Ovary (tissue), 9 donors: ENCODE measurements around the gene TECTB. TPM values are rescaled to one million over a fixed set of nuclear protein-coding genes. Genes with fewer than 3 reads are reported as not detected.

Experiments
- DNase-seq, 5 donors: peaks; one replicate each; pipeline ENCODE4 v3.0.0-alpha.2; 2019 to 2020
- H3K27ac ChIP-seq, 2 donors: fragments of 200-600 bp; one replicate each; pipeline versions ENCODE4 v1.5.1 to v1.8.0; 2019 to 2022
- H3K27me3 ChIP-seq: fragments of 200-600 bp; one replicate; pipeline ENCODE4 v1.8.0; 2022
- H3K36me3 ChIP-seq: fragments of 200-600 bp; sonication (generic); one replicate; pipeline ENCODE4 v1.5.1; 2019
- H3K4me1 ChIP-seq: one replicate; pipeline ENCODE4 v1.8.1; 2013; ENCODE audit warnings: mild to moderate bottlenecking, moderate library complexity; ENCODE audit not compliant: insufficient read depth
- H3K4me3 ChIP-seq: fragments of 200-600 bp; sonication (generic); one replicate; pipeline ENCODE4 v1.5.1; 2017
- H3K9me3 ChIP-seq, 2 donors: fragments of 200-600 bp in 1 of 2; sonication (generic) in 1 of 2; one replicate each; pipeline versions ENCODE4 v1.5.1 to v1.8.1; 2013 to 2019; ENCODE audit warnings: mild to moderate bottlenecking in 1 of 2, moderate library complexity in 1 of 2
- EP300 ChIP-seq: sonication (generic); formaldehyde crosslinking; IDR thresholded peaks from one replicate; pipeline ENCODE4 v1.6.1; 2017; ENCODE audit warnings: antibody characterized with exemption
- POLR2A ChIP-seq: fragments of 450-650 bp; IDR thresholded peaks from one replicate; pipeline ENCODE4 v1.6.1; 2017; ENCODE audit warnings: antibody characterized with exemption, mild to moderate bottlenecking, moderate library complexity
- WGBS, 3 donors: extraction: QIAGEN DNeasy Blood & Tissue Kit in 1 of 3; methylation state at CpG; one replicate each; pipeline versions ENCODE4 v1.1.5 to v1.1.7; 2013 to 2017; 5-methylcytosine and 5-hydroxymethylcytosine counted together
- intact Hi-C, 4 donors: fragments of 100-400 bp; cut with DNase I; formaldehyde crosslinking; loops; one replicate each; pipeline versions ENCODE4 v1.11.0 to v1.15.1; 2022 to 2023
- microRNA-seq, 3 donors: library from miRNA; unstranded; fragments of <30 nt; microRNA quantifications; one replicate each; pipeline versions ENCODE4 to v1.2.0, GENCODE V29; 2019 to 2020
- polyA plus RNA-seq, 2 donors: library from polyadenylated mRNA; stranded (reverse); fragments of 200-250 nt in 1 of 2; fragments of 350-450 nt in 1 of 2; fragmentation: Illumina TruSeq in 1 of 2; extraction: RNeasy Lipid Tissue Mini Kit (QIAGEN cat#74804) in 1 of 2; gene quantifications; one replicate each; pipeline ENCODE4 v1.2.3, GENCODE V29; 2013 to 2014
- small RNA-seq: library from RNA; depleted of rRNA; stranded (forward); fragments of <200 nt; gene quantifications from one replicate; pipeline ENCODE3, GENCODE V24; 2016
- total RNA-seq, 7 donors: library from RNA; depleted of rRNA in 2 of 7; stranded (reverse); fragments of >200 nt in 2 of 7; fragmentation: NEBNext Ultra II Directional in 3 of 7; extraction: Animal tissue kit (Norgen Biotek cat#: 25700) in 3 of 7; gene quantifications; one replicate each; pipeline versions ENCODE4 v1.1.0 to v1.2.4, GENCODE V29; 2016 to 2023
- TF ChIP-seq, protein P1 (sequence below), 3 donors: fragments of 450-650 bp in 2 of 3; fragments of 200-600 bp in 1 of 3; IDR thresholded peaks; one replicate each; pipeline versions ENCODE4 v1.5.1 to v1.8.0; 2016 to 2022; ENCODE audit warnings: antibody characterized with exemption in 3 of 3, mild to moderate bottlenecking in 1 of 3
- donor health status: DM: no; HTN: no; CAD: no; lungs with moderate emphysema.
- donor health status: DM: no; HTN: no; CAD: no.
- donor health status: Bipolar disorder and iron deficiency.
- donor health status: DM: yes; HTN: yes; CAD: no.
- donor health status: DM: no; HTN: no; CAD: no.
- donor health status: DM: yes; HTN: yes; CAD: no.

The TECTB gene
- total and polyA plus RNA-seq, 9 donors: 0.07 TPM; not detected in 8

DNA sequence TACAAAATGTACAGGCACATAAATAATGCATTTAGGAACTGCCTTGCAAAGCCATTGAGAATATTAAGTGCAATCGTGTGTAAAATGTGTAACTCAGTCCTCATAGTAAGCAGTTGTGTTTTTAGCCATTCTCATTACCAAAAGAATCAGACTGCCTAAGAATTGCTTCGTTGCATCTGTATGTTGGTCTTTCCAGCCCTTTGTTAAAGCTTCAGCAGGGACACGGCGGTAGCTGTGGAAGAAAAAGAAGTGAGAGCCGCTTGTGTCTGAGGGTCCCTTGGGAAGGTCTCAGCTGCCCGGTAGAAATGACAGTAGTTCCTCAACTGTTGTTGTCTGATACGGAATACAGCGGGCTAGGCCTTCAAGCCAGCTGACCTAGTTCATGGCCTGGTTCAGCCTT is 67.9 kb downstream of the TECTB start:
- no peaks in the 10 kb centered on the region for H3K9me3 ChIP-seq
- intact Hi-C loops: no loop called here
- H3K4me3 ChIP-seq: no peak overlapping the region
- TF ChIP-seq EP300: no peak
- no peak for TF ChIP-seq POLR2A
- TF ChIP-seq, protein P1, sequence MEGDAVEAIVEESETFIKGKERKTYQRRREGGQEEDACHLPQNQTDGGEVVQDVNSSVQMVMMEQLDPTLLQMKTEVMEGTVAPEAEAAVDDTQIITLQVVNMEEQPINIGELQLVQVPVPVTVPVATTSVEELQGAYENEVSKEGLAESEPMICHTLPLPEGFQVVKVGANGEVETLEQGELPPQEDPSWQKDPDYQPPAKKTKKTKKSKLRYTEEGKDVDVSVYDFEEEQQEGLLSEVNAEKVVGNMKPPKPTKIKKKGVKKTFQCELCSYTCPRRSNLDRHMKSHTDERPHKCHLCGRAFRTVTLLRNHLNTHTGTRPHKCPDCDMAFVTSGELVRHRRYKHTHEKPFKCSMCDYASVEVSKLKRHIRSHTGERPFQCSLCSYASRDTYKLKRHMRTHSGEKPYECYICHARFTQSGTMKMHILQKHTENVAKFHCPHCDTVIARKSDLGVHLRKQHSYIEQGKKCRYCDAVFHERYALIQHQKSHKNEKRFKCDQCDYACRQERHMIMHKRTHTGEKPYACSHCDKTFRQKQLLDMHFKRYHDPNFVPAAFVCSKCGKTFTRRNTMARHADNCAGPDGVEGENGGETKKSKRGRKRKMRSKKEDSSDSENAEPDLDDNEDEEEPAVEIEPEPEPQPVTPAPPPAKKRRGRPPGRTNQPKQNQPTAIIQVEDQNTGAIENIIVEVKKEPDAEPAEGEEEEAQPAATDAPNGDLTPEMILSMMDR (IDR thresholded peaks at IDR 0.05): no peak
- DNase-seq: no peak
- no peaks in the 10 kb centered on the region for H3K36me3 ChIP-seq
- no peaks in the 10 kb centered on the region for H3K4me1 ChIP-seq
- no peak overlapping the region for H3K27ac ChIP-seq
- 81 to 93% (median 93%) methylated on average over 8 of the region's 8 CpGs for WGBS, 3 donors
- H3K27me3 ChIP-seq: no peaks in the 10 kb centered on the region

DNA sequence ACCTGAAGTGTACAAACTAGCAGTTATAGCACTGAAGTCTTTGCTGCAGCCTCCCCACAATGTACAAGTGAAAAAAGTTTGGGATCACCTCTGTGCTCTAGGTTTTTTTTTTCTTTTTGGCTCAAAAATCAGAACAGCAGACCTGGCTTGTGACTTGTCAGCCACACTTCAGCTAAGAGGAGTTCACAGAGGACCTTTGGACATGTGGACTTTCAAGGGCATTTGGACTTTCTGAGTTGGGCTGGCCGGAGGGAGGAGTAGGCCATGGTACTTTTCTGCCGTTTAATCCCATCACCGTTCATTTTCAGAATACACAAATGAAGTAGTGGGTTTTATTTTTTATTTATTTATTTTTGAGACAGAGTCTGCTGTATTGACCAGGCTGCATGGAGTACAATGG is 68.8 kb downstream of the TECTB start:
- intact Hi-C loops: no loop called here
- no peaks in the 10 kb centered on the region for H3K36me3 ChIP-seq
- H3K4me1 ChIP-seq: no peaks in the 10 kb centered on the region
- TF ChIP-seq, protein P1 (IDR thresholded peaks at IDR 0.05): no peak
- no peak for TF ChIP-seq POLR2A
- TF ChIP-seq EP300: no peak
- H3K27me3 ChIP-seq: no peaks in the 10 kb centered on the region
- H3K4me3 ChIP-seq: no peak overlapping the region
- no peak overlapping the region for H3K27ac ChIP-seq
- no peaks in the 10 kb centered on the region for H3K9me3 ChIP-seq
- WGBS, 3 donors: 62 to 90% (median 69%) methylated on average over 3 of the region's 3 CpGs
- no peak for DNase-seq

DNA sequence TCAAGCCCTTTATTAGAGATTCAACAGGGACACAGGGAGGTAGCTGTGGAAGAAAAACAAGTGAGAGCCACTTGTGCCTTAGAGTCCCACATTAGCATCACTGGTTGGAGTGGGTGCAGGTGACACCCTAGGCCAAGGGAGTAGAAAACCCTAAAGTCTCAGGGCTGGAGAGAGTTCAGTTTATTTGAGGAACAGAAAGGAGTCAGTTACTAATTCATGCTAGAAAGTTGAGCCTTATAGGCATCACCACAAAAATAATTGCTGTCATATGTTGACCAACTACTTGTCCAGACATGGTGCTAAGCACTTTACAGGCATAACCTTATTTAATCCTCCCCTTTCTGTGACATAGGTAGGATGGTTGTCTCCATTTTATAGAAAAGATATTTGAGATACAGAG is 69.8 kb downstream of the TECTB start:
- Histone ChIP-seq H3K4me3 (no peak overlapping the region), H3K36me3 (no peaks in the 10 kb centered on the region), H3K27ac (no peak overlapping the region), H3K4me1 (no peaks in the 10 kb centered on the region), H3K9me3 (no peaks in the 10 kb centered on the region), H3K27me3 (no peaks in the 10 kb centered on the region)
- intact Hi-C loops: no loop called here
- DNase-seq: no peak
- TF ChIP-seq POLR2A: no peak
- no peak for TF ChIP-seq EP300
- TF ChIP-seq, protein P1 (IDR thresholded peaks at IDR 0.05): no peak

Small RNAs within 50 kb of the gene (microRNA-seq; reads per million reads assigned to microRNA genes)
- gene MIR6715A (0 reads per million in 3 donors), gene MIR6715B (0 reads per million in 3 donors)

Small RNAs within 50 kb of the gene (small RNA-seq; reads per million reads assigned to genes)
- gene MIR6715A: not detected

Other genes with a start within 250 kb of the TECTB start
- 10 to 100 TPM in 3 of 7 donors, 1 to 10 TPM in 4; 4.5 to 15.8 (median 8.7) TPM for gene GPAM, start 99.6 kb upstream of the TECTB start, total RNA-seq
- gene GPAM, start 99.6 kb upstream of the TECTB start, polyA plus RNA-seq: 10 to 100 TPM in 1 of 2 donors, 1 to 10 TPM in 1; 3.3 to 22.1 TPM
- 10 to 100 TPM in 6 of 7 donors, 1 to 10 TPM in 1; 7.9 to 34.2 (median 20.6) TPM for gene ACSL5, start 90.7 kb downstream of the TECTB start, total RNA-seq
- gene ACSL5, start 90.7 kb downstream of the TECTB start, polyA plus RNA-seq: 10 to 100 TPM; 10.8 to 29.4 TPM
- 10 to 100 TPM; 14.8 to 34.8 (median 26.9) TPM for gene ZDHHC6, start 163.5 kb downstream of the TECTB start, total RNA-seq
- gene ZDHHC6, start 163.5 kb downstream of the TECTB start, polyA plus RNA-seq: 10 to 100 TPM; 28.8 to 44.7 TPM
- gene VTI1A, start 163.8 kb downstream of the TECTB start, total RNA-seq: 10 to 100 TPM; 15.8 to 48.2 (median 23.6) TPM
- 10 to 100 TPM in 1 of 2 donors, 1 to 10 TPM in 1; 7.8 to 17.6 TPM for gene VTI1A, start 163.8 kb downstream of the TECTB start, polyA plus RNA-seq